Lower lobe of right lung (tissue), 2 donors: ENCODE measurements around the gene TTYH1. TPM values are rescaled to one million over a fixed set of nuclear protein-coding genes. Genes with fewer than 3 reads are reported as not detected.

Experiments used
- ATAC-seq, 2 donors: fragments of 200-7000 bp; cut with Tn5 transposase; one replicate each; pipeline ENCODE4 v1.9.1; 2020 to 2022; ENCODE audit warnings: mild to moderate bottlenecking in 2 of 2, moderate library complexity in 2 of 2
- DNase-seq: peaks from one replicate; pipeline ENCODE4 v3.0.0-alpha.2; 2020
- H3K27ac ChIP-seq: fragments of 200-600 bp; one replicate; pipeline ENCODE4 v1.8.0; 2022
- H3K27me3 ChIP-seq: fragments of 200-600 bp; one replicate; pipeline ENCODE4 v1.8.0; 2022; ENCODE audit warnings: low read depth
- H3K36me3 ChIP-seq: fragments of 200-600 bp; one replicate; pipeline ENCODE4 v1.8.0; 2022; ENCODE audit warnings: mild to moderate bottlenecking
- H3K4me1 ChIP-seq: fragments of 200-600 bp; one replicate; pipeline ENCODE4 v1.8.0; 2022
- H3K4me3 ChIP-seq: fragments of 200-600 bp; one replicate; pipeline ENCODE4 v1.8.0; 2022; ENCODE audit warnings: mild to moderate bottlenecking
- H3K9me3 ChIP-seq: fragments of 200-600 bp; one replicate; pipeline ENCODE4 v1.8.0; 2022
- CTCF ChIP-seq: fragments of 200-600 bp; IDR thresholded peaks from one replicate; pipeline ENCODE4 v1.8.0; 2022; ENCODE audit warnings: antibody characterized with exemption, mild to moderate bottlenecking
- intact Hi-C: fragments of 100-400 bp; cut with DNase I; formaldehyde crosslinking; loops from one replicate; pipeline ENCODE4 v1.11.0; 2022
- total RNA-seq: library from RNA; stranded (reverse); fragmentation: NEBNext Ultra II Directional; extraction: Animal tissue kit (Norgen Biotek cat#: 25700); gene quantifications from one replicate; pipeline ENCODE4 v1.2.1, GENCODE V29; 2021
- donor health status: DM: no; HTN: yes; CAD: no; lungs with severe emphysema.

The TTYH1 gene
- total RNA-seq, 1 donor from 2014 or later, result not detected

GRCh38 chr19:54422136-54422535 lies 6.9 kb downstream of the TTYH1 start:
- DNase-seq (no peak), ATAC-seq (no peak)
- intact Hi-C loops, result no loop called here
- peaks cover 9% of the 10 kb centered on the region for H3K4me1 ChIP-seq
- H3K9me3 ChIP-seq, result no peaks in the 10 kb centered on the region
- no peak overlapping the region for H3K4me3 ChIP-seq
- TF ChIP-seq CTCF, result no peak
- H3K27me3 ChIP-seq, result peaks cover 74% of the 10 kb centered on the region
- no peak overlapping the region for H3K27ac ChIP-seq
- H3K36me3 ChIP-seq, result no peaks in the 10 kb centered on the region

GRCh38 chr19:54424201-54424600 lies 8.9 kb downstream of the TTYH1 start:
- ATAC-seq (no peak), DNase-seq (no peak)
- peaks cover 82% of the 10 kb centered on the region for H3K27me3 ChIP-seq
- H3K4me3 ChIP-seq, result no peak overlapping the region
- no peak overlapping the region for H3K27ac ChIP-seq
- no peaks in the 10 kb centered on the region for H3K4me1 ChIP-seq
- intact Hi-C loops, result no loop called here
- no peaks in the 10 kb centered on the region for H3K9me3 ChIP-seq
- no peak for TF ChIP-seq CTCF
- no peaks in the 10 kb centered on the region for H3K36me3 ChIP-seq

GRCh38 chr19:54424660-54425381 lies 9.6 kb downstream of the TTYH1 start:
- Histone ChIP-seq H3K4me3 (no peak overlapping the region), H3K27ac (no peak overlapping the region), H3K36me3 (no peaks in the 10 kb centered on the region), H3K27me3 (peaks cover 80% of the 10 kb centered on the region), H3K4me1 (no peaks in the 10 kb centered on the region), H3K9me3 (no peaks in the 10 kb centered on the region)
- TF ChIP-seq CTCF, result no peak
- intact Hi-C loops, result no loop called here
- no peak for DNase-seq
- no peak for ATAC-seq

GRCh38 chr19:54425382-54425723 lies 10.1 kb downstream of the TTYH1 start:
- no peak for ATAC-seq
- Histone ChIP-seq H3K27me3 (peaks cover 80% of the 10 kb centered on the region), H3K27ac (no peak overlapping the region), H3K4me1 (peaks cover 3% of the 10 kb centered on the region), H3K4me3 (no peak overlapping the region), H3K9me3 (no peaks in the 10 kb centered on the region), H3K36me3 (no peaks in the 10 kb centered on the region)
- no peak for TF ChIP-seq CTCF
- intact Hi-C loops, result no loop called here
- DNase-seq, result no peak

GRCh38 chr19:54426291-54426931 lies 11.1 kb downstream of the TTYH1 start:
- intact Hi-C loops, result no loop called here
- Histone ChIP-seq H3K27ac (no peak overlapping the region), H3K9me3 (no peaks in the 10 kb centered on the region), H3K36me3 (no peaks in the 10 kb centered on the region), H3K4me1 (peaks cover 14% of the 10 kb centered on the region), H3K27me3 (peaks cover 72% of the 10 kb centered on the region), H3K4me3 (no peak overlapping the region)
- no peak for DNase-seq
- no peak for ATAC-seq
- TF ChIP-seq CTCF, result no peak
